WTC11 (cell line): ENCODE measurements around the gene RPIA. TPM values are rescaled to one million over a fixed set of nuclear protein-coding genes. Genes with fewer than 3 reads are reported as not detected.

Experiments used
- ATAC-seq: fragments of 200-7000 bp; cut with Tn5 transposase; 2 replicates; pipeline ENCODE4 v1.10.0; 2021; ENCODE audit warnings: mild to moderate bottlenecking, moderate library complexity
- CTCF ChIA-PET: fragments of 300-600 bp; sonication (Branson Sonifier 250); formaldehyde crosslinking; loops from one replicate; lab custom pipeline; 2021; ENCODE audit warnings: antibody characterized with exemption; lab: Charles Lee
- POLR2A ChIA-PET: fragments of 350-600 bp; sonication (Branson Sonifier 250); formaldehyde crosslinking; loops from one replicate; lab custom pipeline; 2021; ENCODE audit warnings: antibody characterized with exemption; lab: Charles Lee
- DNase-seq: peaks from one replicate; pipeline ENCODE4 v3.0.0; 2021; ENCODE audit warnings: low spot score
- H3K27ac Mint-ChIP-seq: 2 replicates; pipeline ENCODE4 v1.8.0; 2021; ENCODE audit warnings: mixed read lengths
- H3K27me3 Mint-ChIP-seq: 2 replicates; pipeline ENCODE4 v1.8.0; 2021; ENCODE audit warnings: low read depth, mild to moderate bottlenecking, moderate library complexity, mixed read lengths
- H3K36me3 Mint-ChIP-seq: 2 replicates; pipeline ENCODE4 v1.8.0; 2021; ENCODE audit warnings: mixed read lengths
- H3K4me1 Mint-ChIP-seq: 2 replicates; pipeline ENCODE4 v1.8.0; 2022; ENCODE audit warnings: mixed read lengths
- H3K4me3 Mint-ChIP-seq: 2 replicates; pipeline ENCODE4 v1.8.0; 2021; ENCODE audit warnings: mild to moderate bottlenecking, moderate library complexity, mixed read lengths
- H3K9me3 Mint-ChIP-seq: 2 replicates; pipeline ENCODE4 v1.8.0; 2021; ENCODE audit warnings: mixed read lengths
- ATF3 ChIP-seq: sonication (generic); formaldehyde crosslinking; conservative IDR thresholded peaks from 2 replicates; pipeline ENCODE4 v1.8.1; 2022; ENCODE audit warnings: mild to moderate bottlenecking, missing genetic modification reagents
- ATF6 ChIP-seq: sonication (generic); formaldehyde crosslinking; IDR thresholded peaks from 2 replicates; pipeline ENCODE4 v1.8.1; 2023; ENCODE audit warnings: mild to moderate bottlenecking, missing genetic modification reagents
- CREB1 ChIP-seq: sonication (generic); formaldehyde crosslinking; IDR thresholded peaks from 2 replicates; pipeline ENCODE4 v1.8.0; 2023; ENCODE audit warnings: mild to moderate bottlenecking, missing genetic modification reagents
- ERG ChIP-seq: fragments of 250-450 bp; sonication (Bioruptor Pico); IDR thresholded peaks from 2 replicates; pipeline ENCODE4 v1.8.0; 2021; ENCODE audit warnings: mild to moderate bottlenecking
- FOXK1 ChIP-seq: sonication (generic); formaldehyde crosslinking; IDR thresholded peaks from 2 replicates; pipeline ENCODE4 v1.8.0; 2022; ENCODE audit warnings: mild to moderate bottlenecking, moderate library complexity, missing genetic modification reagents
- HMGXB4 ChIP-seq: sonication (generic); formaldehyde crosslinking; IDR thresholded peaks from 2 replicates; pipeline ENCODE4 v1.8.1; 2023; ENCODE audit warnings: mild to moderate bottlenecking, moderate library complexity, missing genetic modification reagents
- IRF2 ChIP-seq: sonication (generic); formaldehyde crosslinking; IDR thresholded peaks from 2 replicates; pipeline ENCODE4 v1.8.0; 2022; ENCODE audit warnings: low read depth, missing genetic modification reagents, borderline replicate concordance
- MLX ChIP-seq: sonication (generic); formaldehyde crosslinking; IDR thresholded peaks from 2 replicates; pipeline ENCODE4 v1.8.1; 2023; ENCODE audit warnings: mild to moderate bottlenecking, missing genetic modification reagents, moderate library complexity
- MYBL2 ChIP-seq: sonication (generic); formaldehyde crosslinking; IDR thresholded peaks from 2 replicates; pipeline ENCODE4 v1.8.1; 2023; ENCODE audit warnings: mild to moderate bottlenecking, moderate library complexity, missing genetic modification reagents
- NFYB ChIP-seq: sonication (generic); formaldehyde crosslinking; conservative IDR thresholded peaks from 2 replicates; pipeline ENCODE4 v1.8.0; 2022; ENCODE audit warnings: low read depth, missing genetic modification reagents
- NR3C1 ChIP-seq: sonication (generic); formaldehyde crosslinking; conservative IDR thresholded peaks from 2 replicates; pipeline ENCODE4 v1.8.1; 2023; ENCODE audit warnings: low read depth, mild to moderate bottlenecking, missing genetic modification reagents
- PRRX2 ChIP-seq: fragments of 250-450 bp; sonication (Bioruptor Pico); IDR thresholded peaks from 2 replicates; pipeline ENCODE4 v1.8.0; 2021; ENCODE audit warnings: mild to moderate bottlenecking
- RORB ChIP-seq: fragments of 250-450 bp; sonication (Bioruptor Pico); IDR thresholded peaks from 2 replicates; pipeline ENCODE4 v1.9.0; 2021; ENCODE audit warnings: mild to moderate bottlenecking
- SP1 ChIP-seq: sonication (generic); formaldehyde crosslinking; conservative IDR thresholded peaks from 2 replicates; pipeline ENCODE4 v1.8.1; 2022; ENCODE audit warnings: missing genetic modification reagents
- TCF7 ChIP-seq: sonication (generic); formaldehyde crosslinking; IDR thresholded peaks from 2 replicates; pipeline ENCODE4 v1.8.0; 2022; ENCODE audit warnings: mild to moderate bottlenecking, low read depth, missing genetic modification reagents, moderate library complexity
- USF1 ChIP-seq: sonication (generic); formaldehyde crosslinking; IDR thresholded peaks from 2 replicates; pipeline ENCODE4 v1.8.0; 2022; ENCODE audit warnings: mild to moderate bottlenecking, missing genetic modification reagents
- ZNF121 ChIP-seq: sonication (generic); formaldehyde crosslinking; IDR thresholded peaks from 2 replicates; pipeline ENCODE4 v1.8.0; 2023; ENCODE audit warnings: missing genetic modification reagents
- ZNF232 ChIP-seq: sonication (generic); formaldehyde crosslinking; IDR thresholded peaks from 2 replicates; pipeline ENCODE4 v1.8.0; 2022; ENCODE audit warnings: mild to moderate bottlenecking, missing genetic modification reagents
- ZNF281 ChIP-seq: sonication (generic); formaldehyde crosslinking; IDR thresholded peaks from 2 replicates; pipeline ENCODE4 v1.8.0; 2023; ENCODE audit warnings: mild to moderate bottlenecking, missing genetic modification reagents
- ZNF396 ChIP-seq: fragments of 250-450 bp; sonication (Bioruptor Pico); IDR thresholded peaks from 2 replicates; pipeline ENCODE4 v1.8.0; 2021; ENCODE audit warnings: mild to moderate bottlenecking, moderate library complexity, borderline replicate concordance
- ZNF416 ChIP-seq: fragments of 250-450 bp; sonication (Bioruptor Pico); IDR thresholded peaks from 2 replicates; pipeline ENCODE4 v1.9.0; 2021; ENCODE audit warnings: mild to moderate bottlenecking, inconsistent platforms
- total RNA-seq: library from RNA; stranded (reverse); gene quantifications from 3 replicates; pipeline ENCODE4 v1.2.3, GENCODE V29; 2021

RPIA gene
- total RNA-seq, 1 experiment from 2014 or later: 23.4 TPM

GRCh38 chr2:88684519-88684918, 7.0 kb upstream of the RPIA start:
- DNase-seq: no peak
- POLR2A ChIA-PET: no interaction called here
- TF ChIP-seq ZNF121 (CRISPR knock-in tag): no peak
- TF ChIP-seq RORB: no peak
- TF ChIP-seq TCF7 (CRISPR knock-in tag): no peak
- TF ChIP-seq ATF6 (CRISPR knock-in tag): no peak
- no peak for TF ChIP-seq ZNF416
- TF ChIP-seq USF1 (CRISPR knock-in tag): no peak
- no peak for TF ChIP-seq FOXK1 (CRISPR knock-in tag)
- no peak for TF ChIP-seq HMGXB4
- TF ChIP-seq ZNF232 (CRISPR knock-in tag): no peak
- TF ChIP-seq ERG (CRISPR knock-in tag): no peak
- TF ChIP-seq ZNF281 (CRISPR knock-in tag): no peak
- no peak for TF ChIP-seq ZNF396 (CRISPR knock-in tag)
- TF ChIP-seq IRF2 (CRISPR knock-in tag): no peak
- no peak for TF ChIP-seq MLX (CRISPR knock-in tag)
- no peak for TF ChIP-seq CREB1
- no peak for TF ChIP-seq ATF3
- no peak for TF ChIP-seq SP1 (CRISPR knock-in tag)
- TF ChIP-seq, all 79 proteins: peak for 0
- peaks cover 63% of the 10 kb centered on the region for H3K36me3 Mint-ChIP-seq
- H3K4me1 Mint-ChIP-seq: no peaks in the 10 kb centered on the region
- H3K27ac Mint-ChIP-seq: no peak overlapping the region
- H3K27me3 Mint-ChIP-seq: peaks cover 35% of the 10 kb centered on the region
- no peak overlapping the region for H3K4me3 Mint-ChIP-seq
- ATAC-seq: no peak
- peaks cover 87% of the 10 kb centered on the region for H3K9me3 Mint-ChIP-seq
- CTCF ChIA-PET: no interaction called here

- Mint-ChIP-seq H3K9me3 (peaks cover 85% of the 10 kb centered on the region), H3K27ac (no peak overlapping the region), H3K27me3 (peaks cover 38% of the 10 kb centered on the region), H3K4me3 (no peak overlapping the region), H3K4me1 (peaks cover 11% of the 10 kb centered on the region), H3K36me3 (peaks cover 77% of the 10 kb centered on the region)
- ChIA-PET POLR2A (no interaction called here), CTCF (no interaction called here)
- ATAC-seq (no peak), DNase-seq (no peak)
- TF ChIP-seq NR3C1 (CRISPR knock-in tag): no peak
- no peak for TF ChIP-seq NFYB (CRISPR knock-in tag)
- TF ChIP-seq PRRX2 (CRISPR knock-in tag): no peak
- no peak for TF ChIP-seq MYBL2 (CRISPR knock-in tag)
These were observed 5.2 kb upstream of the RPIA start for GRCh38 chr2:88686320-88686719.
